ENCODE data around the gene ZNF383.
"Not testable (repeated sequence)": the region's sequence is repeated elsewhere in the genome, so short reads cannot be mapped to it uniquely, and the experiment has no call there.

The ZNF383 gene

GRCh38 chr19:37294246-37294645, 76.2 kb downstream of the ZNF383 start:
- not testable (repeated sequence) for FAIRE-seq
